Skin of body (tissue), 3 donors: Measurements from ENCODE around the gene PDZD7. TPM values are rescaled to one million over a fixed set of nuclear protein-coding genes. Genes with fewer than 3 reads are reported as not detected.

Experiments
- DNase-seq: peaks from one replicate; lab custom pipeline; 2025; lab: John Stamatoyannopoulos, UW
- small RNA-seq: library from RNA; depleted of rRNA; stranded (forward); fragments of <200 nt; gene quantifications from one replicate; pipeline ENCODE3, GENCODE V24; 2014; ENCODE audit warnings: low replicate concordance
- total RNA-seq: library from RNA; depleted of rRNA; stranded (reverse); fragments of >200 nt; gene quantifications from one replicate; pipeline ENCODE4 v1.2.3, GENCODE V29; 2014

PDZD7 gene
- total RNA-seq, 1 donor from 2014 or later, result 1.2 TPM

- DNase-seq, result no peak
Measured at GRCh38 chr10:100969187-100970075, 61.5 kb downstream of the PDZD7 start, which contains the start of gene SEMA4G. Gene SEMA4G (plus strand): TSS chr10:100969504. CDS start chr10:100972913, 3,409 bp downstream.

- DNase-seq, result no peak
Measured at GRCh38 chr10:100968863-100969186, 62.1 kb downstream of the PDZD7 start.

GRCh38 chr10:100968062-100968736 is 62.7 kb downstream of the PDZD7 start:
- no peak for DNase-seq

GRCh38 chr10:100967332-100967731 is 63.6 kb downstream of the PDZD7 start:
- no peak for DNase-seq

GRCh38 chr10:100966887-100967286 is 64.0 kb downstream of the PDZD7 start:
- DNase-seq, result no peak

GRCh38 chr10:100965820-100966219 is 65.1 kb downstream of the PDZD7 start:
- no peak for DNase-seq

GRCh38 chr10:100963826-100964225 is 67.1 kb downstream of the PDZD7 start:
- no peak for DNase-seq

- DNase-seq, result no peak
Measured at GRCh38 chr10:100962351-100963080, 68.4 kb downstream of the PDZD7 start.

- no peak for DNase-seq
Measured at GRCh38 chr10:100960251-100960650, 70.7 kb downstream of the PDZD7 start.

Small RNA genes lying within 50 kb of the gene (small RNA-seq; reads per million reads assigned to genes)
- gene MIR608, result not detected

Other genes with a start within 250 kb of the PDZD7 start
- 37.9 TPM for gene SLF2, start 118.2 kb downstream of the PDZD7 start, total RNA-seq
- gene SEMA4G, start 61.6 kb downstream of the PDZD7 start, total RNA-seq, result 1.9 TPM
- gene MRPL43, start 43.6 kb downstream of the PDZD7 start, total RNA-seq, result 32.3 TPM
- 4.1 TPM for gene TWNK, start 43.6 kb downstream of the PDZD7 start, total RNA-seq
- gene LZTS2, start 31.3 kb downstream of the PDZD7 start, total RNA-seq, result 32.7 TPM
- gene SFXN3, start 105 bp upstream of the PDZD7 start, total RNA-seq, result 34.4 TPM
- 17.7 TPM for gene KAZALD1, start 30.9 kb upstream of the PDZD7 start, total RNA-seq
- not detected for gene TLX1, start 100.2 kb upstream of the PDZD7 start, total RNA-seq
- gene LBX1, start 198.3 kb upstream of the PDZD7 start, total RNA-seq, result 0.20 TPM